NOMO-1 (cell line): ENCODE measurements around the gene VSIG10L2.

ENCODE experiments used
- DNase-seq, 2 experiments: peaks; one replicate each; lab custom pipeline; 2025; ENCODE audit not compliant: unreplicated experiment in 2 of 2; lab: John Stamatoyannopoulos, UW

VSIG10L2 gene

GRCh38 chr11:125999234-125999880 lies 53.5 kb downstream of the VSIG10L2 start:
- no peak for DNase-seq

GRCh38 chr11:126002181-126002580 lies 56.3 kb downstream of the VSIG10L2 start:
- no peak for DNase-seq
